K562 (cell line): Measurements from ENCODE around the gene PPP1R9B. TPM values are rescaled to one million over a fixed set of nuclear protein-coding genes. Genes with fewer than 3 reads are reported as not detected.
A peak's percentile ranks its signal among the peaks of the same experiment; 100 is the strongest.

Experiments used
- ARHGAP35 ChIP-seq: fragments of 450-650 bp; IDR thresholded peaks from 2 replicates; pipeline ENCODE4 v1.6.1; 2018; ENCODE audit not compliant: partially characterized antibody
- EGR1 ChIP-seq: fragments of 450-650 bp; conservative IDR thresholded peaks from 2 replicates; pipeline ENCODE4 v1.6.1; 2017; ENCODE audit warnings: mild to moderate bottlenecking
- HMG20A ChIP-seq: fragments of 450-650 bp; formaldehyde crosslinking; conservative IDR thresholded peaks from 2 replicates; pipeline ENCODE4 v1.4.0; 2020; ENCODE audit warnings: mild to moderate bottlenecking, mixed read lengths
- KDM5B ChIP-seq: fragments of 200-600 bp; sonication (generic); IDR thresholded peaks from 2 replicates; pipeline ENCODE4 v1.6.1; 2012; ENCODE audit warnings: low read depth, mild to moderate bottlenecking, moderate library complexity, low read length, control low read depth, inconsistent platforms; ENCODE audit not compliant: insufficient replicate concordance
- MNT ChIP-seq, 2 experiments: fragments of 450-650 bp; conservative IDR thresholded peaks; 2 replicates each; pipeline ENCODE4 v1.6.1; 2017; ENCODE audit warnings: mild to moderate bottlenecking in 2 of 2, moderate library complexity in 2 of 2
- PHB2 ChIP-seq: fragments of 450-650 bp; IDR thresholded peaks from 2 replicates; pipeline ENCODE4 v1.6.1; 2017; ENCODE audit warnings: low read depth
- RBM22 ChIP-seq: fragments of 200-400 bp; formaldehyde crosslinking; IDR thresholded peaks from 2 replicates; pipeline ENCODE4 v1.6.1; 2018; ENCODE audit warnings: low read length, low read depth; ENCODE audit not compliant: poor library complexity, severe bottlenecking
- U2AF2 ChIP-seq: fragments of 200-400 bp; formaldehyde crosslinking; optimal IDR thresholded peaks from 2 replicates; pipeline ENCODE3; 2017; ENCODE audit warnings: low read depth, mild to moderate bottlenecking, low read length
- ZNF3 ChIP-seq: fragments of 250-450 bp; sonication (Bioruptor Pico); IDR thresholded peaks from 2 replicates; pipeline ENCODE4 v1.5.0; 2021; ENCODE audit warnings: mild to moderate bottlenecking, moderate library complexity
- ZZZ3 ChIP-seq: fragments of 450-650 bp; IDR thresholded peaks from 2 replicates; pipeline ENCODE4 v1.6.1; 2016; ENCODE audit warnings: antibody characterized with exemption, mild to moderate bottlenecking, moderate library complexity
- polyA plus RNA-seq, 8 experiments: library from polyadenylated mRNA; depleted of rRNA in 4 of 8; stranded (reverse) in 5 of 8; unstranded in 3 of 8; fragments of >200 nt; fragmentation: Nextera tagmentation in 2 of 8; fragmentation: Illumina TruSeq in 1 of 8; extraction: Ambion mirVana in 2 of 8; extraction: Trizol in 1 of 8; gene quantifications; 2 replicates each; pipeline versions ENCODE4 v1.2.1 to v1.2.3, GENCODE V29; 2011 to 2014; ENCODE audit warnings: inconsistent platforms in 1 of 8, missing spikeins in 1 of 8
- total RNA-seq, 7 experiments: library from RNA; depleted of rRNA in 6 of 7; stranded (reverse); fragments of >200 nt in 6 of 7; fragmentation: Illumina TruSeq in 2 of 7; extraction: Trizol in 2 of 7; gene quantifications; 2 replicates each; pipeline versions ENCODE4 v1.2.1 to v1.2.3, GENCODE V29; 2011 to 2021; ENCODE audit warnings: low replicate concordance in 1 of 7

PPP1R9B gene
- total and polyA plus RNA-seq, 9 of the 15 experiments (the other 6 are each of a cell fraction or from before 2014, with no cell fraction given): 0.10 to 63.5 (median 24.7) TPM

GRCh38 chr17:50154604-50155003 is 4.1 kb upstream of the PPP1R9B start (continued):
- TF ChIP-seq U2AF2 (no peak), KDM5B (no peak), ZNF3 (CRISPR knock-in tag) (no peak), RBM22 (no peak), MNT (conservative IDR thresholded peaks at IDR 0.05) (peak in 1 of 2 experiments; percentile 26; a peak in 1 of 4 replicates), ZZZ3 (no peak), ARHGAP35 (no peak), PHB2 (no peak), HMG20A (CRISPR knock-in tag) (no peak), EGR1 (peak; percentile 18; the same call in 1 of the 2 replicates)
